IPS DF 6.9 (cell line): Measurements from ENCODE around the gene JMY.

ENCODE experiments used
- DNase-seq: peaks from one replicate; pipeline ENCODE4 v3.0.0-alpha.2; 2013; ENCODE audit warnings: low read depth, low spot score
- H3K27ac ChIP-seq: one replicate; pipeline ENCODE4 v1.5.1; 2013; ENCODE audit warnings: low read length, control low read depth
- H3K27me3 ChIP-seq: 2 replicates; pipeline ENCODE4 v1.6.1; 2013; ENCODE audit warnings: mild to moderate bottlenecking, low read length; ENCODE audit not compliant: control insufficient read depth, insufficient read depth
- H3K36me3 ChIP-seq: 2 replicates; pipeline ENCODE4 v1.6.1; 2013; ENCODE audit warnings: low read length; ENCODE audit not compliant: control insufficient read depth, insufficient read depth
- H3K4me1 ChIP-seq: 2 replicates; pipeline ENCODE4 v1.6.1; 2013; ENCODE audit warnings: low read length; ENCODE audit not compliant: control insufficient read depth, insufficient read depth
- H3K4me3 ChIP-seq: 2 replicates; pipeline ENCODE4 v1.5.1; 2013; ENCODE audit warnings: mild to moderate bottlenecking, low read length
- H3K9me3 ChIP-seq: 2 replicates; pipeline ENCODE4 v1.6.1; 2013; ENCODE audit warnings: low read length, inconsistent platforms; ENCODE audit not compliant: control insufficient read depth, insufficient read depth
- WGBS: extraction: QIAGEN DNeasy Blood & Tissue Kit; methylation state at CpG from one replicate; pipeline ENCODE4 v1.1.7; 2013; ENCODE audit warnings: mixed read lengths, missing lambda C conversion rate; ENCODE audit not compliant: insufficient read length, insufficient coverage; 5-methylcytosine and 5-hydroxymethylcytosine counted together

Gene JMY

GRCh38 chr5:79287907-79288306 lies 52.0 kb downstream of the JMY start:
- Histone ChIP-seq H3K4me3 (no peak overlapping the region), H3K4me1 (no peaks in the 10 kb centered on the region), H3K27me3 (no peaks in the 10 kb centered on the region), H3K9me3 (no peaks in the 10 kb centered on the region), H3K27ac (no peak overlapping the region), H3K36me3 (no peaks in the 10 kb centered on the region)
- no peak for DNase-seq
- no CpG with 5 or more reads among the region's 1 CpG for WGBS

- no peak overlapping the region for H3K4me3 ChIP-seq
- no peak for DNase-seq
- H3K27me3 ChIP-seq: no peaks in the 10 kb centered on the region
- no peaks in the 10 kb centered on the region for H3K9me3 ChIP-seq
- no peaks in the 10 kb centered on the region; the same call in 1 of the 2 replicates for H3K36me3 ChIP-seq
- no CpG with 5 or more reads among the region's 2 CpGs for WGBS
- H3K27ac ChIP-seq: no peak overlapping the region
- no peaks in the 10 kb centered on the region for H3K4me1 ChIP-seq
Observed at GRCh38 chr5:79295029-79295428, 59.1 kb downstream of the JMY start.

- DNase-seq: no peak
- H3K27ac ChIP-seq: no peak overlapping the region
- no peak overlapping the region for H3K4me3 ChIP-seq
- peaks cover 2% of the 10 kb centered on the region; the same call in 1 of the 2 replicates for H3K36me3 ChIP-seq
- H3K27me3 ChIP-seq: no peaks in the 10 kb centered on the region
- no peaks in the 10 kb centered on the region for H3K9me3 ChIP-seq
- no CpG with 5 or more reads among the region's 4 CpGs for WGBS
- H3K4me1 ChIP-seq: no peaks in the 10 kb centered on the region
Observed at GRCh38 chr5:79297661-79298060, 61.7 kb downstream of the JMY start.

- H3K4me3 ChIP-seq: no peak overlapping the region
- H3K4me1 ChIP-seq: no peaks in the 10 kb centered on the region
- no CpG with 5 or more reads among the region's 4 CpGs for WGBS
- H3K27me3 ChIP-seq: no peaks in the 10 kb centered on the region
- no peaks in the 10 kb centered on the region for H3K9me3 ChIP-seq
- H3K36me3 ChIP-seq: peaks cover 2% of the 10 kb centered on the region; the same call in 1 of the 2 replicates
- no peak for DNase-seq
- no peak overlapping the region for H3K27ac ChIP-seq
Observed at GRCh38 chr5:79301046-79301712, 65.2 kb downstream of the JMY start.

GRCh38 chr5:79302454-79302853 lies 66.5 kb downstream of the JMY start:
- DNase-seq: no peak
- Histone ChIP-seq H3K27ac (no peak overlapping the region), H3K4me3 (no peak overlapping the region), H3K9me3 (no peaks in the 10 kb centered on the region), H3K27me3 (no peaks in the 10 kb centered on the region), H3K36me3 (peaks cover 6% of the 10 kb centered on the region; the same call in 1 of the 2 replicates), H3K4me1 (no peaks in the 10 kb centered on the region)
- no CpG with 5 or more reads among the region's 1 CpG for WGBS

- Histone ChIP-seq H3K27ac (no peak overlapping the region), H3K9me3 (no peaks in the 10 kb centered on the region), H3K27me3 (no peaks in the 10 kb centered on the region), H3K4me1 (no peaks in the 10 kb centered on the region), H3K36me3 (peaks cover 6% of the 10 kb centered on the region; the same call in 1 of the 2 replicates), H3K4me3 (no peak overlapping the region)
- DNase-seq: no peak
- no CpG with 5 or more reads among the region's 1 CpG for WGBS
Observed at GRCh38 chr5:79305706-79306105, 69.8 kb downstream of the JMY start.

GRCh38 chr5:79318935-79319614 lies 83.1 kb downstream of the JMY start:
- no peaks in the 10 kb centered on the region for H3K4me1 ChIP-seq

GRCh38 chr5:79329453-79329852 lies 93.5 kb downstream of the JMY start:
- H3K27ac ChIP-seq: no peak overlapping the region
- no peak for DNase-seq
- no peaks in the 10 kb centered on the region for H3K27me3 ChIP-seq
- H3K4me3 ChIP-seq: no peak overlapping the region
- H3K4me1 ChIP-seq: no peaks in the 10 kb centered on the region
- WGBS: no CpG with 5 or more reads among the region's 4 CpGs
- no peaks in the 10 kb centered on the region for H3K9me3 ChIP-seq
- no peaks in the 10 kb centered on the region for H3K36me3 ChIP-seq

More at GRCh38 chr5:79318935-79319614, 83.1 kb downstream of the JMY start:
- no peaks in the 10 kb centered on the region for H3K27me3 ChIP-seq
- H3K27ac ChIP-seq: no peak overlapping the region
- WGBS: no CpG with 5 or more reads among the region's 3 CpGs
- peaks cover 2% of the 10 kb centered on the region; the same call in 1 of the 2 replicates for H3K36me3 ChIP-seq
- no peak for DNase-seq
- H3K9me3 ChIP-seq: no peaks in the 10 kb centered on the region
- H3K4me3 ChIP-seq: no peak overlapping the region

- no peaks in the 10 kb centered on the region for H3K9me3 ChIP-seq
- H3K4me3 ChIP-seq: no peak overlapping the region
- H3K36me3 ChIP-seq: no peaks in the 10 kb centered on the region
- H3K27ac ChIP-seq: no peak overlapping the region
- DNase-seq: no peak
- no peaks in the 10 kb centered on the region for H3K27me3 ChIP-seq
- no peaks in the 10 kb centered on the region for H3K4me1 ChIP-seq
- no CpG with 5 or more reads among the region's 5 CpGs for WGBS
Observed at GRCh38 chr5:79330071-79330470, 94.1 kb downstream of the JMY start.

GRCh38 chr5:79333852-79334557 lies 98.1 kb downstream of the JMY start:
- no peak overlapping the region for H3K4me3 ChIP-seq
- no peak for DNase-seq
- no peak overlapping the region for H3K27ac ChIP-seq
- H3K4me1 ChIP-seq: no peaks in the 10 kb centered on the region
- no peaks in the 10 kb centered on the region for H3K27me3 ChIP-seq
- WGBS: no CpG with 5 or more reads among the region's 10 CpGs
- H3K9me3 ChIP-seq: no peaks in the 10 kb centered on the region
- no peaks in the 10 kb centered on the region for H3K36me3 ChIP-seq
